PC-3 (cell line): Measurements from ENCODE around the gene ZNF700. TPM values are rescaled to one million over a fixed set of nuclear protein-coding genes. Genes with fewer than 3 reads are reported as not detected.
"Not testable (repeated sequence)": the region's sequence is repeated elsewhere in the genome, so short reads cannot be mapped to it uniquely, and the experiment has no call there.

Source experiments
- ATAC-seq: fragments of 200-7000 bp; cut with Tn5 transposase; 2 replicates; pipeline ENCODE4 v1.9.1; 2020; ENCODE audit warnings: mild to moderate bottlenecking, moderate library complexity
- BruUV-seq: library from RNA; stranded (reverse); fragments of 400-500 nt; replicated peaks from 2 replicates; lab custom pipeline; 2021; lab: Mats Ljungman, UMichigan
- CTCF ChIA-PET: fragments of 300-600 bp; sonication (Branson Sonifier 250); formaldehyde crosslinking; loops from one replicate; lab custom pipeline; 2022; ENCODE audit warnings: antibody characterized with exemption; lab: Charles Lee
- POLR2A ChIA-PET: fragments of 300-600 bp; sonication (Branson Sonifier 250); formaldehyde crosslinking; loops from one replicate; lab custom pipeline; 2022; ENCODE audit warnings: antibody characterized with exemption; ENCODE audit not compliant: unreplicated experiment; lab: Charles Lee
- DNase-seq: peaks from one replicate; pipeline ENCODE4 v3.0.0-alpha.2; 2015
- H2AFZ ChIP-seq: fragments of 300-600 bp; sonication (generic); 2 replicates; pipeline ENCODE4 v1.6.0; 2016; ENCODE audit warnings: antibody characterized with exemption, low read length
- H3F3A ChIP-seq: fragments of 300-600 bp; sonication (generic); one replicate; pipeline ENCODE4 v1.6.0; 2017; ENCODE audit warnings: antibody characterized with exemption, low read length, control low read depth, mild to moderate bottlenecking; ENCODE audit not compliant: unreplicated experiment
- H3K27ac ChIP-seq: fragments of 300-600 bp; sonication (generic); 2 replicates; pipeline ENCODE4 v1.5.1; 2016; ENCODE audit warnings: mild to moderate bottlenecking, low read length
- H3K27me3 ChIP-seq: fragments of 300-600 bp; sonication (generic); 2 replicates; pipeline ENCODE4 v1.6.1; 2016; ENCODE audit warnings: low read length, mixed read lengths
- H3K36me3 ChIP-seq: fragments of 300-600 bp; sonication (generic); 2 replicates; pipeline ENCODE4 v1.6.1; 2016; ENCODE audit warnings: low read depth, mixed run types, low read length, mixed read lengths
- H3K4me1 ChIP-seq: fragments of 300-600 bp; sonication (generic); 2 replicates; pipeline ENCODE4 v1.5.1; 2016; ENCODE audit warnings: low read length; ENCODE audit not compliant: insufficient read depth
- H3K4me2 ChIP-seq: fragments of 300-600 bp; sonication (generic); 2 replicates; pipeline ENCODE4 v1.6.0; 2016; ENCODE audit warnings: low read length
- H3K4me3 ChIP-seq: fragments of 300-600 bp; sonication (generic); 2 replicates; pipeline ENCODE4 v1.5.1; 2016; ENCODE audit warnings: mild to moderate bottlenecking, low read length, mixed read lengths
- H3K79me2 ChIP-seq: fragments of 300-600 bp; sonication (generic); 2 replicates; pipeline ENCODE4 v1.6.1; 2017; ENCODE audit warnings: low read length, mixed read lengths
- H3K9ac ChIP-seq: fragments of 300-600 bp; sonication (generic); 2 replicates; pipeline ENCODE4 v1.6.0; 2016; ENCODE audit warnings: mild to moderate bottlenecking, low read length
- H3K9me2 ChIP-seq: fragments of 300-600 bp; sonication (generic); replicated peaks from 2 replicates; pipeline ENCODE4 v1.6.1; 2016; ENCODE audit warnings: mixed run types, low read length, mixed read lengths
- H3K9me3 ChIP-seq: fragments of 300-600 bp; sonication (generic); 2 replicates; pipeline ENCODE4 v1.6.1; 2016; ENCODE audit warnings: low read length, mixed read lengths
- H4K20me1 ChIP-seq: fragments of 300-600 bp; sonication (generic); 2 replicates; pipeline ENCODE4 v1.6.1; 2016; ENCODE audit warnings: low read length, mixed read lengths
- EZH2 ChIP-seq: fragments of 300-600 bp; sonication (generic); IDR thresholded peaks from one replicate; pipeline ENCODE4 v1.6.1; 2017; ENCODE audit warnings: antibody characterized with exemption, mild to moderate bottlenecking, low read length; ENCODE audit not compliant: unreplicated experiment
- EZH2phosphoT487 ChIP-seq: fragments of 300-600 bp; sonication (generic); IDR thresholded peaks from 2 replicates; pipeline ENCODE4 v1.6.1; 2018; ENCODE audit warnings: mild to moderate bottlenecking, antibody characterized with exemption, low read length, borderline replicate concordance
- intact Hi-C: fragments of 100-400 bp; cut with micrococcal nuclease; formaldehyde crosslinking; loops from 2 replicates; pipeline ENCODE4 v1.9.0; 2023
- total RNA-seq: library from RNA; depleted of rRNA; stranded (reverse); fragments of >200 nt; gene quantifications from 2 replicates; pipeline ENCODE4 v1.2.3, GENCODE V29; 2014
- TF ChIP-seq, protein P1 (sequence below): fragments of 300-600 bp; sonication (generic); conservative IDR thresholded peaks from 2 replicates; pipeline ENCODE4 v1.5.1; 2017; ENCODE audit warnings: antibody characterized with exemption, low read depth, mild to moderate bottlenecking, low read length

The ZNF700 gene
- total RNA-seq, 1 experiment from 2014 or later = 9.5 TPM

DNA sequence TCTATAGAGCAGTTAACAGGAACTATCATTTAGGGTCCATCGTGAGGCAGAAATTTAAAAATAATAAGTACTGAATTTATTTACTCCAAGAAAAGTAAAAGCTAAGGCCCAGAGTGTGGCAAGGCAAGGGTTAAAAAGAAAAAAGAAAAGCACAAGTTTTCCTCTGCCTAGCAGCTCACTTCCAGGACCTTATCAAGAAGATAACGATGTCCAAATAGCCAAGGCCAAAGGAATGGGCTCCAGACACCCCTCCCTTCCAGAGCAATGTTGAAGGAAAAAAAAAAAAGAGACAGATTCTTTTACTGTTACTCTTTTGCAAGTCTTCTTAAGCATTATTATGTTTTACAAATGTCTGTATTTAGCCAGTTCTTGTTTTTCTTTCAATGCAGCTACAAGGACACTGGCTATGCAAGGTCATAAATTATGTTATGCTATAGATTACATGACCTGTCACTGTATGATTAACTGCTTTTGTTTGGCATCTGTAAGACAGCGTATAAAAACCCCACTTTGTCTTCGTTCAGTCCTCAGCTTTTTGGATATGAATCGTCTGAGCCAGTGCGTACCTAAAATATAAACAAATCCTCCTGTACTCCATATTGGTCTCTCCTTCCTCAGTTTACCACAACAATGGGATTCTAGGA is 2.9 kb upstream of the ZNF700 start:
- ChIA-PET POLR2A (no interaction called here), CTCF (interaction anchor here (3.7 kb wide), 1 partner anchor 124 kb away, joined by 25 read pairs; the partner anchor contains the start of gene ZNF491)
- ATAC-seq (no peak), DNase-seq (no peak)
- BruUV-seq = no TSS peak
- intact Hi-C loops = no loop called here
- TF ChIP-seq EZH2 (no peak), EZH2phosphoT487 (no peak)
- TF ChIP-seq, protein P1, sequence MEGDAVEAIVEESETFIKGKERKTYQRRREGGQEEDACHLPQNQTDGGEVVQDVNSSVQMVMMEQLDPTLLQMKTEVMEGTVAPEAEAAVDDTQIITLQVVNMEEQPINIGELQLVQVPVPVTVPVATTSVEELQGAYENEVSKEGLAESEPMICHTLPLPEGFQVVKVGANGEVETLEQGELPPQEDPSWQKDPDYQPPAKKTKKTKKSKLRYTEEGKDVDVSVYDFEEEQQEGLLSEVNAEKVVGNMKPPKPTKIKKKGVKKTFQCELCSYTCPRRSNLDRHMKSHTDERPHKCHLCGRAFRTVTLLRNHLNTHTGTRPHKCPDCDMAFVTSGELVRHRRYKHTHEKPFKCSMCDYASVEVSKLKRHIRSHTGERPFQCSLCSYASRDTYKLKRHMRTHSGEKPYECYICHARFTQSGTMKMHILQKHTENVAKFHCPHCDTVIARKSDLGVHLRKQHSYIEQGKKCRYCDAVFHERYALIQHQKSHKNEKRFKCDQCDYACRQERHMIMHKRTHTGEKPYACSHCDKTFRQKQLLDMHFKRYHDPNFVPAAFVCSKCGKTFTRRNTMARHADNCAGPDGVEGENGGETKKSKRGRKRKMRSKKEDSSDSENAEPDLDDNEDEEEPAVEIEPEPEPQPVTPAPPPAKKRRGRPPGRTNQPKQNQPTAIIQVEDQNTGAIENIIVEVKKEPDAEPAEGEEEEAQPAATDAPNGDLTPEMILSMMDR = no peak
- Histone ChIP-seq H3K27ac (no peak overlapping the region), H3K27me3 (no peaks in the 10 kb centered on the region), H3K4me1 (peaks cover 4% of the 10 kb centered on the region; the same call in 1 of the 2 replicates), H3K4me3 (no peak overlapping the region), H2AFZ (no peak overlapping the region), H3K9me3 (peaks cover 14% of the 10 kb centered on the region; the same call in 1 of the 2 replicates), H3K9ac (no peak overlapping the region), H3K79me2 (peaks cover 20% of the 10 kb centered on the region), H3F3A (no peaks in the 10 kb centered on the region), H3K4me2 (no peak overlapping the region), H3K36me3 (peaks cover 6% of the 10 kb centered on the region), H3K9me2 (no peaks in the 10 kb centered on the region), H4K20me1 (no peaks in the 10 kb centered on the region)

DNA sequence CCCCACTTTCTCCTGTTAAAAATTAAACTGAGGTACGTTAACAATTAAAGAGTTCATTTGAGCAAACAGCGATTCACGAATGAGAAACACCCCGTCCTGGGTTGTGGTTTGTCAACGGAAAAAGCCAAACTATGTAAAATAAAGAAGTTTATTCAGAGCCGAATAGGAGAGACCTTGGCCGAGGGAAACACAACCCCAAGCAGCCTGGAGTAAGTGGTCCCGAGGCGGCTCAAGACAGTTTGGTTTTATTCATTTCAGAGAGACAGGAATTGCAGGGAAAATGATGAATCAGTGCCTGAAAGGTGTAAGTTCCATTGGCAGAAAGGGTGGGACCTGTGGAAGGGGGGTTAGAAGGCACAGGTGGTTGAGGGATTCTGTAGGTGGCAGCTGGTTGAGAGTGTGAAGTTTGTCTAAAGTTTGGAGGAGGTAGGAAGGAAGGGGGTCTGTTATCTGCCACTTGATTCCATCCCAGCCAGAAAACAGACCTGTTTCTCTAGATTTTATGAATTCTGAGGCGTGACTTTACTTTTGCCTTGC is 812 bp downstream of the ZNF700 start:
- peaks cover 17% of the 10 kb centered on the region; the same call in 1 of the 2 replicates for H3K9me3 ChIP-seq
- H3K4me2 ChIP-seq = peak overlapping the region; percentile 85
- H3F3A ChIP-seq, H3K27me3 ChIP-seq, DNase-seq, ATAC-seq, H3K4me1 ChIP-seq, H3K9me2 ChIP-seq, POLR2A ChIA-PET, H4K20me1 ChIP-seq, BruUV-seq: not testable (repeated sequence)
- H3K4me3 ChIP-seq = peak overlapping the region; percentile 83
- peak overlapping the region; percentile 80 for H3K9ac ChIP-seq
- peak overlapping the region; percentile 86 for H2AFZ ChIP-seq
- peak overlapping the region; percentile 53 for H3K27ac ChIP-seq
- peaks cover 42% of the 10 kb centered on the region for H3K79me2 ChIP-seq
- peaks cover 37% of the 10 kb centered on the region for H3K36me3 ChIP-seq
- CTCF ChIA-PET = interaction anchor here (1.0 kb wide), 1 partner anchor 215 kb away, joined by 8 read pairs; the partner anchor contains the start of gene ZNF20
- intact Hi-C loops = loop anchor here (2.0 kb wide), 2 partner anchors 39 to 109 kb away; partner anchors contain the start of genes ZNF433 and ZNF763

DNA sequence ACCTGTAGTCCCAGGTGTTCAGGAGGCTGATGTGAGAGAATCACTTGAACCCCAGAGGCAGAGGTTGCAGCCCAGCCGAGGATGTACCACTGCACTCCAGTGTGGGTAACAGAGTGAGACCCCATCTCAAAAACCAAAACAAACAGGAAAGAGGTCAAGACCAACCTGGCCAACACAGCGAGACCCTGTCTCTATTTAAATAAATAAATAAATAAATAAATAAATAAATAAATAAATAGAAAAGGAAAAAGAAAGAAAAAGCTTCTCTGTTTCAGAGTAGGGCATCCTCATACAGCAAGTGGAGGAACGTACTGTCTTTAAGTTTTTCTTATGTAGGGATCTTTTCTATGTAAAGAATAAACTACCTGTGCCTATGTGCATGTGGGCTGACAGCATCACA is 2.3 kb downstream of the ZNF700 start:
- TF ChIP-seq EZH2phosphoT487 (no peak), EZH2 (no peak)
- TF ChIP-seq, protein P1 = no peak
- no TSS peak for BruUV-seq
- Histone ChIP-seq H3K9ac (no peak overlapping the region), H3K27ac (no peak overlapping the region), H3K79me2 (peaks cover 54% of the 10 kb centered on the region), H3K36me3 (peaks cover 52% of the 10 kb centered on the region), H4K20me1 (no peaks in the 10 kb centered on the region), H3K4me3 (no peak overlapping the region), H3K27me3 (no peaks in the 10 kb centered on the region), H3F3A (no peaks in the 10 kb centered on the region), H2AFZ (no peak overlapping the region), H3K9me2 (no peaks in the 10 kb centered on the region), H3K4me2 (no peak overlapping the region), H3K9me3 (peaks cover 19% of the 10 kb centered on the region; the same call in 1 of the 2 replicates), H3K4me1 (peaks cover 4% of the 10 kb centered on the region; the same call in 1 of the 2 replicates)
- CTCF ChIA-PET = no interaction called here
- POLR2A ChIA-PET = no interaction called here
- no peak for ATAC-seq
- DNase-seq = no peak
- intact Hi-C loops = no loop called here
